ENCODE measurements around the gene DFFA. TPM values are rescaled to one million over a fixed set of nuclear protein-coding genes. Genes with fewer than 3 reads are reported as not detected.

The DFFA gene
- polyA plus RNA-seq, 3 donors, result 11.0 to 17.8 (median 17.3) TPM

DNA sequence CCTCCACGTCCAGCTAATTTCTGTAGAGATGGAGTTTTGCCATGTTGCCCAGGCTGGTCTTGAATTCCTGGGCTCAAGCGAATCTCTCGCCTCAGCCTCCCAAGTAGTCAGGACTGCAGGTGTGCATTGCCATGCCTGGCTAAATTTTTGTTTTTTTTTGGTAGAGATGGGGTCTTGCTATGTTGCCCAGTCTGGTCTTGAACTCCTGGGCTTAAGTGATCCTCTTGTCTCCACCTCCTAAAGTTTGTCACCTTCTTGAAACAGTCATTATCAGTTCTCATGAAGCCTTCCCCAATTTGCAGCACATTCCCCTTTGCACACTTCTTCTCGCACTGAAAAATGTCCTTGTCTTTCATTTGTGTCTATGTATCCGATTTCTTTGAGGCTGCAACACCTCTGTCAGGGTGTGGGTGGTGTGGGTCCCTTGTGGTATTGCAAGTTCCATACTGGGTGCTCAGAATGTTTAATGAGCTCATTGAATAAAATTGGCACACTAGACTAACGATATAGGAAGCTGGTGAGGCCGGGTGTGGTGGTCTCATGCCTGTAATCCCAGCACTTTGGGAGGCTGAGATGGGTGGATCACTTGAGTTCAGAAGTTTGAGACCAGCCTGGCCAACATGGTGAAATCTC lies 25.4 kb downstream of the DFFA start:
- no peaks in the 10 kb centered on the region for H3K4me1 ChIP-seq (ENCODE audit: control insufficient read depth in 1 of 2, insufficient read depth in 2 of 2, low read length in 2 of 2)
- H3K27ac Mint-ChIP-seq, result no peak overlapping the region
- no peaks in the 10 kb centered on the region for H3K79me2 ChIP-seq (ENCODE audit: insufficient read depth, low read length)
- no peak overlapping the region for H3K27ac ChIP-seq (ENCODE audit: low read depth in 1 of 2, low read length in 2 of 2)
- H3K27me3 ChIP-seq (ENCODE audit: control insufficient read depth in 2 of 2, insufficient read depth in 2 of 2, low read length in 2 of 2), result peaks cover 0 to 2% of the 10 kb centered on the region in 2 donors
- H3K9me3 Mint-ChIP-seq, result no peaks in the 10 kb centered on the region
- H3K9me3 ChIP-seq (replicated peaks in 1 of 2; ENCODE audit: control insufficient read depth in 1 of 2, insufficient read depth in 1 of 2, low read length in 2 of 2), result no peaks in the 10 kb centered on the region
- H3K36me3 ChIP-seq (replicated peaks in 1 of 2; ENCODE audit: control insufficient read depth in 1 of 2, insufficient read depth in 2 of 2, low read length in 2 of 2), result no peaks in the 10 kb centered on the region
- no peak overlapping the region for H3K4me3 ChIP-seq (replicated peaks in 1 of 3; ENCODE audit: low read depth in 2 of 3, low read length in 3 of 3)
- intact Hi-C loops (cut with micrococcal nuclease), result no loop called here
- WGBS (ENCODE audit: insufficient coverage), result 100% methylated on average over 3 of the region's 7 CpGs
- H3K4me1 Mint-ChIP-seq, result peaks cover 5% of the 10 kb centered on the region
- TF ChIP-seq, protein P1, sequence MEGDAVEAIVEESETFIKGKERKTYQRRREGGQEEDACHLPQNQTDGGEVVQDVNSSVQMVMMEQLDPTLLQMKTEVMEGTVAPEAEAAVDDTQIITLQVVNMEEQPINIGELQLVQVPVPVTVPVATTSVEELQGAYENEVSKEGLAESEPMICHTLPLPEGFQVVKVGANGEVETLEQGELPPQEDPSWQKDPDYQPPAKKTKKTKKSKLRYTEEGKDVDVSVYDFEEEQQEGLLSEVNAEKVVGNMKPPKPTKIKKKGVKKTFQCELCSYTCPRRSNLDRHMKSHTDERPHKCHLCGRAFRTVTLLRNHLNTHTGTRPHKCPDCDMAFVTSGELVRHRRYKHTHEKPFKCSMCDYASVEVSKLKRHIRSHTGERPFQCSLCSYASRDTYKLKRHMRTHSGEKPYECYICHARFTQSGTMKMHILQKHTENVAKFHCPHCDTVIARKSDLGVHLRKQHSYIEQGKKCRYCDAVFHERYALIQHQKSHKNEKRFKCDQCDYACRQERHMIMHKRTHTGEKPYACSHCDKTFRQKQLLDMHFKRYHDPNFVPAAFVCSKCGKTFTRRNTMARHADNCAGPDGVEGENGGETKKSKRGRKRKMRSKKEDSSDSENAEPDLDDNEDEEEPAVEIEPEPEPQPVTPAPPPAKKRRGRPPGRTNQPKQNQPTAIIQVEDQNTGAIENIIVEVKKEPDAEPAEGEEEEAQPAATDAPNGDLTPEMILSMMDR (IDR thresholded peaks at IDR 0.05), result no peak
- H4K20me1 ChIP-seq (ENCODE audit: insufficient read depth, low read length), result no peaks in the 10 kb centered on the region
- no peak overlapping the region for H2AFZ ChIP-seq (ENCODE audit: insufficient read depth, low read depth, low read length, poor library complexity, severe bottlenecking)
- H3K4me3 Mint-ChIP-seq, result no peak overlapping the region
- H3K4me2 ChIP-seq (replicated peaks; ENCODE audit: extremely low read depth, low read length, poor library complexity, severe bottlenecking), result no peak overlapping the region
- no peak overlapping the region for H3K9ac ChIP-seq (ENCODE audit: insufficient read depth, low read length, poor library complexity, severe bottlenecking)
- peaks cover 3 to 7% of the 10 kb centered on the region in 2 donors for H3K36me3 Mint-ChIP-seq
- no peak for DNase-seq
- H3K27me3 Mint-ChIP-seq (ENCODE audit: low read depth in 3 of 3), result peaks cover 6 to 16% (median 11%) of the 10 kb centered on the region in 3 donors

DNA sequence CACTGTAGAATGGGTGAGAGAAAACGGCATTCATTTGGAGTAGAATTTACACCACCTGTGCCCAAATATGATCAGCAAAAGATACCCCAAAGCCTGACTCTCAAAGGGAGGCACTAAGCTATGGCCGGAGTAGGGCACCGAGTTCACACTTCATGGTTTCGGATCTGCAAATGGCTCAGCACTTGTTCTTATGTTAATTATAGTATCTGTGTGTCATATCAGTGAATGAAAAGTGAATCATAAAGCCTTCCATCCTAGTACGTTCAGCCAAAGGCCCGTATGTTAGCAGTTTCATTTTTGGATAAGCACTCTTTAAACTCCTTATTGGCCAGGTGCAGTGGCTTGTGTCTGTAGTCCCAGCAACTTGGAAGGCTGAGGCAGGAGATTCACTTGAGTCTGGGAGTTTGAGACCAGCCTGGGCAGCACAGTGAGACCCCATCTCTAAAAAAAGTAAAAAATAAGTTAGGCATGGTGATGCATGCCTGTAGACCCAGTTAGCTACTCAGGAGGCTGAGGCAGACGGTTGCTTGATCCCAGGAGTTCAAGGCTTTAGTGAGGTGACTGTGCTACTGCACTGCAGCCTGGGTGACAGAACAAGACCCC lies 27.4 kb downstream of the DFFA start:
- H2AFZ ChIP-seq (ENCODE audit: insufficient read depth, low read depth, low read length, poor library complexity, severe bottlenecking), result no peak overlapping the region

More for the DNA sequence above, 27.4 kb downstream of the DFFA start:
- Histone ChIP-seq H3K27ac (ENCODE audit: low read depth in 1 of 2, low read length in 2 of 2) (no peak overlapping the region), H3K9ac (ENCODE audit: insufficient read depth, low read length, poor library complexity, severe bottlenecking) (no peak overlapping the region), H3K4me2 (replicated peaks; ENCODE audit: extremely low read depth, low read length, poor library complexity, severe bottlenecking) (no peak overlapping the region), H3K4me3 (replicated peaks in 1 of 3; ENCODE audit: low read depth in 2 of 3, low read length in 3 of 3) (no peak overlapping the region), H4K20me1 (ENCODE audit: insufficient read depth, low read length) (no peaks in the 10 kb centered on the region), H3K36me3 (replicated peaks in 1 of 2; ENCODE audit: control insufficient read depth in 1 of 2, insufficient read depth in 2 of 2, low read length in 2 of 2) (no peaks in the 10 kb centered on the region), H3K27me3 (ENCODE audit: control insufficient read depth in 2 of 2, insufficient read depth in 2 of 2, low read length in 2 of 2) (no peaks in the 10 kb centered on the region), H3K4me1 (ENCODE audit: control insufficient read depth in 1 of 2, insufficient read depth in 2 of 2, low read length in 2 of 2) (no peaks in the 10 kb centered on the region), H3K9me3 (replicated peaks in 1 of 2; ENCODE audit: control insufficient read depth in 1 of 2, insufficient read depth in 1 of 2, low read length in 2 of 2) (no peaks in the 10 kb centered on the region), H3K79me2 (ENCODE audit: insufficient read depth, low read length) (no peaks in the 10 kb centered on the region)
- intact Hi-C loops (cut with micrococcal nuclease), result no loop called here
- WGBS (ENCODE audit: insufficient coverage), result 97% methylated on average over 2 of the region's 7 CpGs
- Mint-ChIP-seq H3K27me3 (ENCODE audit: low read depth in 3 of 3) (peaks cover 0 to 2% (median 0%) of the 10 kb centered on the region in 3 donors), H3K36me3 (peaks cover 3 to 11% of the 10 kb centered on the region in 2 donors), H3K27ac (no peak overlapping the region), H3K4me1 (no peaks in the 10 kb centered on the region), H3K9me3 (no peaks in the 10 kb centered on the region), H3K4me3 (no peak overlapping the region)
- DNase-seq, result no peak
- TF ChIP-seq, protein P1 (IDR thresholded peaks at IDR 0.05), result no peak

Data from CD14-positive monocyte (primary cell).